GM23338 (cell line): ENCODE results near the gene ANKRD40. TPM values are rescaled to one million over a fixed set of nuclear protein-coding genes. Genes with fewer than 3 reads are reported as not detected.

Source experiments
- ATAC-seq: fragments of 200-7000 bp; cut with Tn5 transposase; 3 replicates; pipeline ENCODE4 v1.9.1; 2020
- DNase-seq: peaks from one replicate; pipeline ENCODE4 v3.0.0-alpha.2; 2015; ENCODE audit warnings: low spot score
- H2AFZ ChIP-seq: fragments of 200-600 bp; sonication (generic); 2 replicates; pipeline ENCODE4 v1.8.0; 2016; ENCODE audit warnings: antibody characterized with exemption, mild to moderate bottlenecking, moderate library complexity
- H3F3A ChIP-seq: fragments of 200-600 bp; sonication (generic); replicated peaks from 2 replicates; pipeline ENCODE4 v1.8.0; 2017; ENCODE audit warnings: antibody characterized with exemption, mixed run types, low read depth
- H3K27ac ChIP-seq: fragments of 200-600 bp; sonication (generic); 2 replicates; pipeline ENCODE4 v1.6.1; 2016; ENCODE audit warnings: low read depth
- H3K27me3 ChIP-seq: fragments of 200-600 bp; sonication (generic); 2 replicates; pipeline ENCODE4 v1.8.0; 2016; ENCODE audit warnings: mild to moderate bottlenecking, mixed run types, moderate library complexity; ENCODE audit not compliant: insufficient read depth
- H3K36me3 ChIP-seq: fragments of 200-600 bp; sonication (generic); 2 replicates; pipeline ENCODE4 v1.8.0; 2016; ENCODE audit warnings: mild to moderate bottlenecking; ENCODE audit not compliant: insufficient read depth
- H3K4me1 ChIP-seq: fragments of 200-600 bp; sonication (generic); 2 replicates; pipeline ENCODE4 v1.8.0; 2016; ENCODE audit warnings: mild to moderate bottlenecking, moderate library complexity; ENCODE audit not compliant: insufficient read depth
- H3K4me2 ChIP-seq: fragments of 200-600 bp; sonication (generic); 2 replicates; pipeline ENCODE4 v1.7.1; 2017; ENCODE audit warnings: mixed run types
- H3K4me3 ChIP-seq: fragments of 200-600 bp; sonication (generic); 2 replicates; pipeline ENCODE4 v1.6.1; 2016; ENCODE audit warnings: mixed run types
- H3K79me2 ChIP-seq: fragments of 200-600 bp; sonication (generic); replicated peaks from 2 replicates; pipeline ENCODE4 v1.8.0; 2017; ENCODE audit warnings: mild to moderate bottlenecking; ENCODE audit not compliant: insufficient read depth
- H3K9me2 ChIP-seq: fragments of 200-600 bp; sonication (generic); 2 replicates; pipeline ENCODE4 v1.8.0; 2017; ENCODE audit not compliant: insufficient read depth
- H4K20me1 ChIP-seq: fragments of 200-600 bp; sonication (generic); replicated peaks from 2 replicates; pipeline ENCODE4 v1.8.0; 2017; ENCODE audit warnings: mild to moderate bottlenecking; ENCODE audit not compliant: insufficient read depth
- H3K27ac Mint-ChIP-seq: 2 replicates; pipeline ENCODE4 v1.8.0; 2020; ENCODE audit warnings: inconsistent platforms, mild to moderate bottlenecking, moderate library complexity, mixed read lengths
- H3K27me3 Mint-ChIP-seq: 3 replicates; pipeline ENCODE4 v1.8.0; 2022; ENCODE audit warnings: low read depth, mild to moderate bottlenecking, moderate library complexity, mixed read lengths, inconsistent platforms; ENCODE audit not compliant: insufficient read depth, poor library complexity
- H3K36me3 Mint-ChIP-seq: 3 replicates; pipeline ENCODE4 v1.8.0; 2021; ENCODE audit warnings: low read depth, mild to moderate bottlenecking, inconsistent platforms, moderate library complexity, mixed read lengths
- H3K4me1 Mint-ChIP-seq: 3 replicates; pipeline ENCODE4 v1.8.0; 2020; ENCODE audit warnings: mild to moderate bottlenecking, inconsistent platforms, mixed read lengths
- H3K4me3 Mint-ChIP-seq: 3 replicates; pipeline ENCODE4 v1.8.0; 2021; ENCODE audit warnings: moderate library complexity, mild to moderate bottlenecking, inconsistent platforms, mixed read lengths
- H3K9me3 Mint-ChIP-seq: 3 replicates; pipeline ENCODE4 v1.8.0; 2020; ENCODE audit warnings: moderate library complexity, mild to moderate bottlenecking, inconsistent platforms, mixed read lengths
- EZH2phosphoT487 ChIP-seq: fragments of 200-600 bp; sonication (generic); IDR thresholded peaks from one replicate; pipeline ENCODE4 v1.8.1; 2018; ENCODE audit warnings: antibody characterized with exemption; ENCODE audit not compliant: unreplicated experiment
- POLR2AphosphoS5 ChIP-seq: IDR thresholded peaks from 2 replicates; pipeline ENCODE4 v1.6.1; 2016; ENCODE audit warnings: antibody characterized with exemption, low read depth
- STAT1 ChIP-seq: IDR thresholded peaks from one replicate; pipeline ENCODE4 v1.6.1; 2016; ENCODE audit warnings: antibody characterized with exemption; ENCODE audit not compliant: unreplicated experiment
- ZNF114 ChIP-seq: fragments of 250-450 bp; sonication (Bioruptor Pico); IDR thresholded peaks from 2 replicates; pipeline ENCODE4 v1.5.0; 2020; ENCODE audit warnings: mild to moderate bottlenecking, moderate library complexity
- ZNF462 ChIP-seq: fragments of 250-450 bp; sonication (Bioruptor Pico); IDR thresholded peaks from 2 replicates; pipeline ENCODE4 v1.5.0; 2020; ENCODE audit warnings: mild to moderate bottlenecking, moderate library complexity
- polyA plus RNA-seq: library from polyadenylated mRNA; unstranded; fragments of >200 nt; fragmentation: Nextera tagmentation; extraction: Ambion mirVana; gene quantifications from 2 replicates; pipeline ENCODE4 v1.2.1, GENCODE V29; 2016
- total RNA-seq: library from RNA; depleted of rRNA; stranded (reverse); fragments of >200 nt; shearing (Covaris generic); gene quantifications from 2 replicates; pipeline ENCODE4 v1.2.3, GENCODE V29; 2014
- TF ChIP-seq, protein P1 (sequence below), 2 experiments: fragments of 200-600 bp in 1 of 2; sonication (generic) in 1 of 2; conservative IDR thresholded peaks; 2 replicates each; pipeline versions ENCODE4 v1.5.1 to v1.6.1; 2016 to 2017; ENCODE audit warnings: antibody characterized with exemption in 2 of 2, low read depth in 2 of 2, mild to moderate bottlenecking in 2 of 2, moderate library complexity in 1 of 2
- TF ChIP-seq, protein P2 (sequence below): IDR thresholded peaks from 2 replicates; pipeline ENCODE4 v1.6.1; 2016; ENCODE audit warnings: antibody characterized with exemption

Gene ANKRD40
- total and polyA plus RNA-seq, 2 experiments from 2014 or later, result 19.0 to 42.1 TPM

DNA sequence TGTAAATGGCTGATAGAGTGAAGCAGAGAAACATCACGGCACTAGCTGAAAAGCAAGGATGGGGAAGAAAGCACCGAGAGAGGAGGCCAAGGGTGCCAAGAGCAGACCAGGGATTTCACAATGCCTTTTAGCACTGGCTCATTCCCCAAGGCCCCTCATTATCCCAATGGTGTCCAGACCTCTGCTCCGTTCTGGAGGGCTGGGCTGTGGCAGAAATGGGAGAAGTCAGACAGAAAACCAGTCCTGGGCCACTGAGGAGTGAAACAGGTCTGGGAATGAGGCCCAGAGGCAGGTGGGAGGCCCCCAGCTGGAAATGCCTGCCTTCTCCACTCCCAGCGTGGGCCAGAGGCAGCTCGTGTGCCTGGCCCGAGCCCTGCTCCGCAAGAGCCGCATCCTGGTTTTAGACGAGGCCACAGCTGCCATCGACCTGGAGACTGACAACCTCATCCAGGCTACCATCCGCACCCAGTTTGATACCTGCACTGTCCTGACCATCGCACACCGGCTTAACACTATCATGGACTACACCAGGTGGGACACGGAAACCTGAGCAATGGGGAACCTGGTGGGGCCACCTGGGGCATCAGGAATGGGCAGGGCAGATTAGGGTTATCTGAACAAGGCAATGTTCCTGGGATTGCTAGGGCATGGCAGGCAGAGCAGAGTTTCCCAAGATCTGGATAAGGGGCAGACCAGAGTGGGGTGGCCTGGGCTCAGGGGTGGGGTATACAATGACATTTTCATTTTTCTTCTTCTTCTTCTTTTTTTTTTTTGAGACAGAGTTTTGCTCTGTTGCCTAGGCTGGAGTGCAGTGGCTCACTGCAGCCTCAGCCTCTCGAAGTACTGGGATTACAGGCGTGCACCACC is 20.3 kb downstream of the ANKRD40 start (continued):
- TF ChIP-seq ZNF462, result no peak
- no peak for TF ChIP-seq STAT1
- TF ChIP-seq POLR2AphosphoS5, result no peak

- H3K27ac ChIP-seq, result no peak overlapping the region
- peak overlapping the region; percentile 76; the same call in 1 of the 2 replicates for H3K27ac Mint-ChIP-seq
- peaks cover 41% of the 10 kb centered on the region for H3K4me1 Mint-ChIP-seq
Observed at GRCh38 chr17:50686494-50687199, 21.1 kb downstream of the ANKRD40 start.

More at GRCh38 chr17:50686494-50687199, 21.1 kb downstream of the ANKRD40 start:
- peaks cover 6% of the 10 kb centered on the region for H3K27me3 Mint-ChIP-seq
- no peak overlapping the region for H3K4me3 Mint-ChIP-seq
- Histone ChIP-seq H2AFZ (peak overlapping the region; percentile 86), H3K4me2 (no peak overlapping the region), H3K27me3 (no peaks in the 10 kb centered on the region), H3K4me1 (peaks cover 3% of the 10 kb centered on the region), H3K9me2 (no peaks in the 10 kb centered on the region), H3F3A (peaks cover 11% of the 10 kb centered on the region; the same call in 1 of the 2 replicates), H3K79me2 (no peaks in the 10 kb centered on the region), H3K4me3 (no peak overlapping the region), H3K36me3 (no peaks in the 10 kb centered on the region), H4K20me1 (no peaks in the 10 kb centered on the region)
- ATAC-seq (no peak), DNase-seq (no peak)
- TF ChIP-seq EZH2phosphoT487 (no peak), ZNF114 (CRISPR knock-in tag) (no peak)
- TF ChIP-seq, protein P1, sequence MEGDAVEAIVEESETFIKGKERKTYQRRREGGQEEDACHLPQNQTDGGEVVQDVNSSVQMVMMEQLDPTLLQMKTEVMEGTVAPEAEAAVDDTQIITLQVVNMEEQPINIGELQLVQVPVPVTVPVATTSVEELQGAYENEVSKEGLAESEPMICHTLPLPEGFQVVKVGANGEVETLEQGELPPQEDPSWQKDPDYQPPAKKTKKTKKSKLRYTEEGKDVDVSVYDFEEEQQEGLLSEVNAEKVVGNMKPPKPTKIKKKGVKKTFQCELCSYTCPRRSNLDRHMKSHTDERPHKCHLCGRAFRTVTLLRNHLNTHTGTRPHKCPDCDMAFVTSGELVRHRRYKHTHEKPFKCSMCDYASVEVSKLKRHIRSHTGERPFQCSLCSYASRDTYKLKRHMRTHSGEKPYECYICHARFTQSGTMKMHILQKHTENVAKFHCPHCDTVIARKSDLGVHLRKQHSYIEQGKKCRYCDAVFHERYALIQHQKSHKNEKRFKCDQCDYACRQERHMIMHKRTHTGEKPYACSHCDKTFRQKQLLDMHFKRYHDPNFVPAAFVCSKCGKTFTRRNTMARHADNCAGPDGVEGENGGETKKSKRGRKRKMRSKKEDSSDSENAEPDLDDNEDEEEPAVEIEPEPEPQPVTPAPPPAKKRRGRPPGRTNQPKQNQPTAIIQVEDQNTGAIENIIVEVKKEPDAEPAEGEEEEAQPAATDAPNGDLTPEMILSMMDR (conservative IDR thresholded peaks at IDR 0.05; ENCODE audit: low read depth in 2 of 2), result no peak
- TF ChIP-seq, protein P2, sequence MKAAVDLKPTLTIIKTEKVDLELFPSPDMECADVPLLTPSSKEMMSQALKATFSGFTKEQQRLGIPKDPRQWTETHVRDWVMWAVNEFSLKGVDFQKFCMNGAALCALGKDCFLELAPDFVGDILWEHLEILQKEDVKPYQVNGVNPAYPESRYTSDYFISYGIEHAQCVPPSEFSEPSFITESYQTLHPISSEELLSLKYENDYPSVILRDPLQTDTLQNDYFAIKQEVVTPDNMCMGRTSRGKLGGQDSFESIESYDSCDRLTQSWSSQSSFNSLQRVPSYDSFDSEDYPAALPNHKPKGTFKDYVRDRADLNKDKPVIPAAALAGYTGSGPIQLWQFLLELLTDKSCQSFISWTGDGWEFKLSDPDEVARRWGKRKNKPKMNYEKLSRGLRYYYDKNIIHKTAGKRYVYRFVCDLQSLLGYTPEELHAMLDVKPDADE, result no peak
- no peaks in the 10 kb centered on the region for H3K36me3 Mint-ChIP-seq
- no peaks in the 10 kb centered on the region for H3K9me3 Mint-ChIP-seq
